Measurements from ENCODE around the gene TMIGD3.

GRCh38 chr1:111540928-111541327 lies 37.5 kb upstream of the TMIGD3 start:
- no peak for TF ChIP-seq CTCF (IDR thresholded peaks at IDR 0.05)
- TF ChIP-seq EZH2 (IDR thresholded peaks at IDR 0.05; ENCODE audit: borderline replicate concordance, insufficient read depth, low read depth, low read length, poor library complexity, severe bottlenecking) = no peak
